ENCODE results near the gene SPRED3. TPM values are rescaled to one million over a fixed set of nuclear protein-coding genes. Genes with fewer than 3 reads are reported as not detected.
"Not testable (repeated sequence)": the region's sequence is repeated elsewhere in the genome, so short reads cannot be mapped to it uniquely, and the experiment has no call there.

SPRED3 gene
- total RNA-seq, 1 donor from 2014 or later: 1.6 TPM

GRCh38 chr19:38425810-38426466, 37.4 kb downstream of the SPRED3 start, which contains the start of gene RASGRP4:
Gene RASGRP4, minus strand, starts transcription at chr19:38426219. Its CDS starts 128 bp downstream, at chr19:38426091.
- no peaks in the 10 kb centered on the region for H3K27me3 ChIP-seq
- no peaks in the 10 kb centered on the region for H3K4me1 ChIP-seq
- intact Hi-C loops (cut with DNase I): no loop called here
- DNase-seq (peak; percentile 71), ATAC-seq (peak; percentile 88)
- TF ChIP-seq CTCF (IDR thresholded peaks at IDR 0.05): no peak
- H3K27ac ChIP-seq: peak within 1 kb of the TSS; percentile 58
- peak within 1 kb of the TSS; percentile 36 for H3K4me3 ChIP-seq
- H3K9me3 ChIP-seq: no peaks in the 10 kb centered on the region
- H3K36me3 ChIP-seq: no peaks in the 10 kb centered on the region

- H3K4me1 ChIP-seq; H3K9me3 ChIP-seq; intact Hi-C loops (cut with DNase I); H3K4me3 ChIP-seq; ATAC-seq; H3K27ac ChIP-seq; H3K27me3 ChIP-seq; H3K36me3 ChIP-seq; DNase-seq: not testable (repeated sequence)
Measured at GRCh38 chr19:38427035-38427677, 38.7 kb downstream of the SPRED3 start.

- no peak for DNase-seq
- Histone ChIP-seq H3K9me3 (no peaks in the 10 kb centered on the region), H3K27ac (no peak overlapping the region), H3K27me3 (peaks cover 14% of the 10 kb centered on the region), H3K4me3 (no peak overlapping the region), H3K36me3 (no peaks in the 10 kb centered on the region), H3K4me1 (no peaks in the 10 kb centered on the region)
- no peak for TF ChIP-seq CTCF (IDR thresholded peaks at IDR 0.05)
- no peak for ATAC-seq
- intact Hi-C loops (cut with DNase I): no loop called here
Measured at GRCh38 chr19:38429055-38429810, 40.7 kb downstream of the SPRED3 start.

GRCh38 chr19:38429811-38430156, 41.3 kb downstream of the SPRED3 start:
- ATAC-seq: no peak
- intact Hi-C loops (cut with DNase I): no loop called here
- no peaks in the 10 kb centered on the region for H3K36me3 ChIP-seq
- no peaks in the 10 kb centered on the region for H3K9me3 ChIP-seq
- peaks cover 19% of the 10 kb centered on the region for H3K27me3 ChIP-seq
- TF ChIP-seq CTCF (IDR thresholded peaks at IDR 0.05): no peak
- no peaks in the 10 kb centered on the region for H3K4me1 ChIP-seq
- no peak overlapping the region for H3K27ac ChIP-seq
- no peak for DNase-seq
- H3K4me3 ChIP-seq: no peak overlapping the region

- H3K4me1 ChIP-seq: no peaks in the 10 kb centered on the region
- no peaks in the 10 kb centered on the region for H3K36me3 ChIP-seq
- no peak overlapping the region for H3K4me3 ChIP-seq
- peaks cover 31% of the 10 kb centered on the region for H3K27me3 ChIP-seq
- DNase-seq (no peak), ATAC-seq (no peak)
- no peaks in the 10 kb centered on the region for H3K9me3 ChIP-seq
- H3K27ac ChIP-seq: no peak overlapping the region
- TF ChIP-seq CTCF (IDR thresholded peaks at IDR 0.05): no peak
- intact Hi-C loops (cut with DNase I): no loop called here
Measured at GRCh38 chr19:38430931-38431330, 42.4 kb downstream of the SPRED3 start.

- peak; percentile 79 for DNase-seq
- intact Hi-C loops (cut with DNase I): no loop called here
- H3K27me3 ChIP-seq: peaks cover 35% of the 10 kb centered on the region
- H3K4me3 ChIP-seq: no peak within 1 kb of the TSS
- no peaks in the 10 kb centered on the region for H3K36me3 ChIP-seq
- no peaks in the 10 kb centered on the region for H3K4me1 ChIP-seq
- ATAC-seq: peak; percentile 89
- H3K27ac ChIP-seq: no peak within 1 kb of the TSS
- TF ChIP-seq CTCF (IDR thresholded peaks at IDR 0.05): no peak
- H3K9me3 ChIP-seq: no peaks in the 10 kb centered on the region
Measured at GRCh38 chr19:38433268-38433733, 44.8 kb downstream of the SPRED3 start, which contains the start of gene RYR1. Gene RYR1, plus strand, starts transcription at chr19:38433691. Its CDS starts 139 bp downstream, at chr19:38433830.

All from upper lobe of right lung (tissue), 1 donor.